DOHH2 (cell line): Measurements from ENCODE around the gene LRRC75A.

Experiments used
- H3F3A ChIP-seq: fragments of 200-600 bp; sonication (generic), shearing (Covaris generic); 2 replicates; pipeline ENCODE4 v1.6.0; 2016; ENCODE audit warnings: antibody characterized with exemption, mild to moderate bottlenecking; ENCODE audit not compliant: control insufficient read depth, insufficient read depth
- H3K27ac ChIP-seq: fragments of 200-600 bp; sonication (generic); 2 replicates; pipeline ENCODE4 v1.5.1; 2014; ENCODE audit warnings: low read depth, mild to moderate bottlenecking, low read length, moderate library complexity
- H3K27me3 ChIP-seq: fragments of 200-600 bp; sonication (generic); 2 replicates; pipeline ENCODE4 v1.6.1; 2014; ENCODE audit warnings: mild to moderate bottlenecking, low read length, mixed read lengths; ENCODE audit not compliant: control insufficient read depth
- H3K36me3 ChIP-seq: fragments of 200-600 bp; sonication (generic); 2 replicates; pipeline ENCODE4 v1.6.1; 2014; ENCODE audit warnings: mild to moderate bottlenecking, low read length, moderate library complexity, mixed read lengths; ENCODE audit not compliant: control insufficient read depth
- H3K4me1 ChIP-seq: fragments of 200-600 bp; sonication (generic); 2 replicates; pipeline ENCODE4 v1.6.1; 2014; ENCODE audit warnings: mild to moderate bottlenecking, low read length, mixed read lengths; ENCODE audit not compliant: control insufficient read depth
- H3K4me2 ChIP-seq: fragments of 200-600 bp; sonication (generic); 2 replicates; pipeline ENCODE4 v1.6.0; 2014; ENCODE audit warnings: mild to moderate bottlenecking, low read length, moderate library complexity
- H3K4me3 ChIP-seq: fragments of 200-600 bp; sonication (generic); 2 replicates; pipeline ENCODE4 v1.5.1; 2014; ENCODE audit warnings: mild to moderate bottlenecking, low read length, mixed read lengths
- H3K79me2 ChIP-seq: fragments of 200-600 bp; sonication (generic); 2 replicates; pipeline ENCODE4 v1.6.1; 2014; ENCODE audit warnings: mild to moderate bottlenecking, low read length, mixed read lengths; ENCODE audit not compliant: control insufficient read depth
- H3K9me2 ChIP-seq: fragments of 200-600 bp; sonication (generic); replicated peaks from 2 replicates; pipeline ENCODE4 v1.6.1; 2014; ENCODE audit warnings: mild to moderate bottlenecking, low read length, mixed read lengths; ENCODE audit not compliant: control insufficient read depth
- H3K9me3 ChIP-seq: fragments of 200-600 bp; sonication (generic); 2 replicates; pipeline ENCODE4 v1.6.1; 2014; ENCODE audit warnings: antibody characterized with exemption, low read length, mixed read lengths; ENCODE audit not compliant: control insufficient read depth, insufficient read depth
- H4K20me1 ChIP-seq: fragments of 200-600 bp; sonication (generic); 2 replicates; pipeline ENCODE4 v1.6.0; 2014; ENCODE audit warnings: low read depth, mild to moderate bottlenecking, antibody characterized with exemption, low read length, moderate library complexity; ENCODE audit not compliant: control insufficient read depth, insufficient read depth
- CTCF ChIP-seq: fragments of 200-600 bp; sonication (generic); IDR thresholded peaks from one replicate; pipeline ENCODE4 v1.5.1; 2014; ENCODE audit warnings: antibody characterized with exemption, mild to moderate bottlenecking, low read depth, low read length; ENCODE audit not compliant: poor library complexity, severe bottlenecking
- EZH2phosphoT487 ChIP-seq: fragments of 200-600 bp; sonication (generic); IDR thresholded peaks from 2 replicates; pipeline ENCODE4 v1.6.1; 2017; ENCODE audit warnings: borderline replicate concordance, mild to moderate bottlenecking, antibody characterized with exemption, low read length, moderate library complexity, mixed read lengths

LRRC75A gene

GRCh38 chr17:16475179-16475704 is 16.8 kb downstream of the LRRC75A start:
- Histone ChIP-seq H3K79me2 (no peaks in the 10 kb centered on the region), H3K9me2 (no peaks in the 10 kb centered on the region), H3K9me3 (no peaks in the 10 kb centered on the region), H3K27ac (no peak overlapping the region), H4K20me1 (no peaks in the 10 kb centered on the region), H3K4me3 (no peak overlapping the region), H3F3A (no peaks in the 10 kb centered on the region), H3K4me2 (no peak overlapping the region), H3K4me1 (no peaks in the 10 kb centered on the region), H3K36me3 (no peaks in the 10 kb centered on the region), H3K27me3 (no peaks in the 10 kb centered on the region; the same call in 1 of the 2 replicates)
- TF ChIP-seq EZH2phosphoT487 (no peak), CTCF (no peak)

GRCh38 chr17:16474012-16474725 is 17.8 kb downstream of the LRRC75A start:
- H3K27me3 ChIP-seq = peaks cover 7% of the 10 kb centered on the region; the same call in 1 of the 2 replicates
- H3K4me3 ChIP-seq = no peak overlapping the region
- H4K20me1 ChIP-seq = no peaks in the 10 kb centered on the region
- H3K27ac ChIP-seq = no peak overlapping the region
- H3K9me3 ChIP-seq = no peaks in the 10 kb centered on the region
- TF ChIP-seq EZH2phosphoT487 = no peak
- TF ChIP-seq CTCF = no peak
- H3K9me2 ChIP-seq = no peaks in the 10 kb centered on the region
- H3K36me3 ChIP-seq = no peaks in the 10 kb centered on the region
- H3K4me2 ChIP-seq = no peak overlapping the region
- H3F3A ChIP-seq = no peaks in the 10 kb centered on the region
- H3K79me2 ChIP-seq = no peaks in the 10 kb centered on the region
- no peaks in the 10 kb centered on the region for H3K4me1 ChIP-seq

- Histone ChIP-seq H3K4me3 (no peak overlapping the region), H3F3A (no peaks in the 10 kb centered on the region), H3K27me3 (peaks cover 7% of the 10 kb centered on the region; the same call in 1 of the 2 replicates), H3K4me1 (no peaks in the 10 kb centered on the region), H3K79me2 (no peaks in the 10 kb centered on the region), H4K20me1 (no peaks in the 10 kb centered on the region), H3K36me3 (no peaks in the 10 kb centered on the region), H3K27ac (no peak overlapping the region), H3K9me2 (no peaks in the 10 kb centered on the region), H3K9me3 (no peaks in the 10 kb centered on the region), H3K4me2 (no peak overlapping the region)
- no peak for TF ChIP-seq CTCF
- no peak for TF ChIP-seq EZH2phosphoT487
Measured at GRCh38 chr17:16473044-16474011, 18.7 kb downstream of the LRRC75A start.
